HepG2 (cell line): Measurements from ENCODE around the gene C20orf204. TPM values are rescaled to one million over a fixed set of nuclear protein-coding genes. Genes with fewer than 3 reads are reported as not detected.
A peak's percentile ranks its signal among the peaks of the same experiment; 100 is the strongest.

ENCODE experiments used
- ATF1 ChIP-seq: IDR thresholded peaks from 2 replicates; pipeline ENCODE4 v1.6.1; 2016; ENCODE audit warnings: mild to moderate bottlenecking, control low read depth
- ATRX ChIP-seq: sonication (generic); formaldehyde crosslinking; IDR thresholded peaks from 2 replicates; pipeline ENCODE4 v1.4.0; 2020; ENCODE audit warnings: missing genetic modification reagents, borderline replicate concordance
- CBFB ChIP-seq: sonication (generic); formaldehyde crosslinking; IDR thresholded peaks from 2 replicates; pipeline ENCODE4 v1.4.0; 2020; ENCODE audit warnings: missing genetic modification reagents
- CBX1 ChIP-seq: IDR thresholded peaks from one replicate; pipeline ENCODE4 v1.6.1; 2016; ENCODE audit warnings: antibody characterized with exemption, low read depth
- ISL2 ChIP-seq: sonication (generic); formaldehyde crosslinking; IDR thresholded peaks from 2 replicates; pipeline ENCODE4 v1.5.0; 2020; ENCODE audit warnings: missing genetic modification reagents
- KAT8 ChIP-seq: IDR thresholded peaks from 2 replicates; pipeline ENCODE4 v1.6.1; 2016; ENCODE audit warnings: missing genetic modification reagents, missing compliant biosample characterization
- NR2C2 ChIP-seq: sonication (generic); formaldehyde crosslinking; IDR thresholded peaks from 2 replicates; pipeline ENCODE4 v1.4.0; 2020; ENCODE audit warnings: missing genetic modification reagents, mild to moderate bottlenecking, moderate library complexity, borderline replicate concordance
- PCBP2 ChIP-seq: fragments of 200-400 bp; formaldehyde crosslinking; optimal IDR thresholded peaks from 2 replicates; pipeline ENCODE3; 2018; ENCODE audit warnings: low read length, low read depth; ENCODE audit not compliant: poor library complexity, severe bottlenecking
- PHB2 ChIP-seq: fragments of 450-650 bp; IDR thresholded peaks from 2 replicates; pipeline ENCODE4 v1.6.1; 2018; ENCODE audit not compliant: partially characterized antibody
- POGZ ChIP-seq: sonication (generic); formaldehyde crosslinking; IDR thresholded peaks from 2 replicates; pipeline ENCODE4 v1.4.0; 2020; ENCODE audit warnings: mild to moderate bottlenecking, missing genetic modification reagents
- SP4 ChIP-seq: sonication (generic); formaldehyde crosslinking; IDR thresholded peaks from 2 replicates; pipeline ENCODE4 v1.8.1; 2023; ENCODE audit warnings: mild to moderate bottlenecking, missing genetic modification reagents
- TAF15 ChIP-seq: fragments of 200-400 bp; formaldehyde crosslinking; IDR thresholded peaks from one replicate; pipeline ENCODE4 v1.6.1; 2018; ENCODE audit warnings: mild to moderate bottlenecking, low read depth, low read length; ENCODE audit not compliant: poor library complexity, severe bottlenecking
- TCF12 ChIP-seq, 2 experiments: fragments of 450-650 bp in 1 of 2; sonication (generic) in 1 of 2; formaldehyde crosslinking in 1 of 2; IDR thresholded peaks; 2 replicates each; pipeline versions ENCODE4 v1.6.1 to v1.8.0; 2017 to 2022; ENCODE audit warnings: antibody characterized with exemption in 1 of 2, mild to moderate bottlenecking in 1 of 2, missing genetic modification reagents in 1 of 2, moderate library complexity in 1 of 2
- XBP1 ChIP-seq: sonication (generic); formaldehyde crosslinking; IDR thresholded peaks from 2 replicates; pipeline ENCODE4 v1.5.0; 2020; ENCODE audit warnings: missing genetic modification reagents
- ZFP62 ChIP-seq: sonication (generic); formaldehyde crosslinking; IDR thresholded peaks from 2 replicates; pipeline ENCODE4 v1.4.0; 2020; ENCODE audit warnings: missing genetic modification reagents
- ZKSCAN1 ChIP-seq: fragments of 150-350 bp; IDR thresholded peaks from 2 replicates; pipeline ENCODE4 v1.6.1; 2014; ENCODE audit warnings: low read length
- ZNF468 ChIP-seq: sonication (generic); formaldehyde crosslinking; IDR thresholded peaks from 2 replicates; pipeline ENCODE4 v1.8.0; 2022; ENCODE audit warnings: mild to moderate bottlenecking, moderate library complexity, missing genetic modification reagents
- ZNF598 ChIP-seq: sonication (generic); formaldehyde crosslinking; IDR thresholded peaks from 2 replicates; pipeline ENCODE4 v1.5.1; 2020; ENCODE audit warnings: mild to moderate bottlenecking, missing genetic modification reagents, borderline replicate concordance
- ZNF792 ChIP-seq: IDR thresholded peaks from 2 replicates; pipeline ENCODE4 v1.6.1; 2016
- ZSCAN9 ChIP-seq: IDR thresholded peaks from 2 replicates; pipeline ENCODE4 v1.6.1; 2016; ENCODE audit warnings: borderline replicate concordance
- polyA plus RNA-seq, 8 experiments: library from polyadenylated mRNA; depleted of rRNA in 3 of 8; stranded (reverse) in 7 of 8; unstranded in 1 of 8; fragments of >200 nt; fragmentation: Illumina TruSeq in 4 of 8; extraction: Trizol in 4 of 8; gene quantifications; 2 replicates each; pipeline versions ENCODE4 v1.2.1 to v1.2.3, GENCODE V29; 2011 to 2016; ENCODE audit warnings: low read depth in 4 of 8, missing spikeins in 1 of 8, mixed read lengths in 1 of 8; ENCODE audit not compliant: insufficient read depth in 1 of 8
- total RNA-seq, 5 experiments: library from RNA; depleted of rRNA; stranded (reverse); fragments of >200 nt; fragmentation: Illumina TruSeq; extraction: Trizol; gene quantifications; 2 replicates each; pipeline ENCODE4 v1.2.3, GENCODE V29; 2016; ENCODE audit warnings: low read depth in 1 of 5
- TF ChIP-seq, protein P1 (sequence below): sonication (generic); formaldehyde crosslinking; IDR thresholded peaks from 2 replicates; pipeline ENCODE4 v1.8.0; 2022; ENCODE audit warnings: missing genetic modification reagents, mild to moderate bottlenecking, inconsistent platforms, borderline replicate concordance
- TF ChIP-seq, protein P2 (sequence below): sonication (generic); formaldehyde crosslinking; IDR thresholded peaks from 2 replicates; pipeline ENCODE4 v1.4.0; 2020; ENCODE audit warnings: mild to moderate bottlenecking, missing genetic modification reagents
- TF ChIP-seq, protein P3 (sequence below): sonication (generic); formaldehyde crosslinking; IDR thresholded peaks from 2 replicates; pipeline ENCODE4 v1.5.1; 2020; ENCODE audit warnings: missing genetic modification reagents, mild to moderate bottlenecking, borderline replicate concordance
- TF ChIP-seq, protein P4 (sequence below): sonication (generic); formaldehyde crosslinking; IDR thresholded peaks from 2 replicates; pipeline ENCODE4 v1.5.1; 2020; ENCODE audit warnings: missing genetic modification reagents, mild to moderate bottlenecking, borderline replicate concordance

Gene C20orf204
- total and polyA plus RNA-seq, 2 of the 13 experiments (the other 11 are each of a cell fraction or from before 2014, with no cell fraction given), result 22.1 to 80.0 TPM

DNA sequence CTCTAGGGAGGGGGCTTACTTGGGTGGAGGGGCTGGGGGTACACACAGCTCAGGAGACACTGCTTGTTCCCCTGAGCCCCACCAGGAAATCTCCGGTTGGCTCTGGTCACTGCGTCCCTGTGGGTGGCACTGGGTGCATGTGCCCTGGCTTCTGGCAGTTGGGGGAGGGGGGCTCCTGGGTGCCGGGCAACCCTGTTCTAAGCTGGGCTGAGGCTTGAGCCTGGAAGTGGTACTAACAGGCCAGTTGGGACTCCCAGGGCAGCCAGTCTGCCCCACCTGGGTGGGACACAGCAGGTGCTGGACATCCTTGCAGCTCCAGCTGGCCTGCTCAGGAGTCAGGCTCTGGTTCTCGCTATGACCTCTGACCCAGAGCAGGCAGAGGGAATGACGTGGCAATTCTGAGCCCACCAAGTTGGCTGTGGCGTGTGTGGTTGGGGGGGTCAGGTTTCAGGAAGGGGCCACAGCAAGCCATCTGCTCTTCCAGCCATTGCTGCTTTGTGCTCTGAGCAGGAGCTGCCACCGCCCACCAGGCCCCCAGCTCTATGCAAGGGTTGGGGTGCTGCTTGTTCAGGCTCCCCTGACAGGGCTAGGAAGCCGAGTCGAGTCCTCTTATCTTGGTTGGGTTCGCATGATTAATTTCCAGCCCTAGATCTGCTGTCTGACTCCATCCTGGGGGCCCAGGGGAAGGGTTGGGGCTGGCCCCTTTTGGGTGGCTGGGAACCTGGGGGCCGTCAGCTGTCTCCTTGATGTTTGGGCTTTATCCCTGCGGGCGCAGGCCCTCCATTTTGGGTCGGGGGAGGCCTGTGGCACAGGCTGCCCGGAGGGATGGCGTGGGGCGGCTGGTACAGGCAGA lies 590 bp downstream of the C20orf204 start (continued):
- peak; percentile 19 for TF ChIP-seq PCBP2
- no peak for TF ChIP-seq ZKSCAN1
- TF ChIP-seq ZNF468 (CRISPR knock-in tag), result no peak; the same call in 1 of the 2 replicates
- TF ChIP-seq, protein P1, sequence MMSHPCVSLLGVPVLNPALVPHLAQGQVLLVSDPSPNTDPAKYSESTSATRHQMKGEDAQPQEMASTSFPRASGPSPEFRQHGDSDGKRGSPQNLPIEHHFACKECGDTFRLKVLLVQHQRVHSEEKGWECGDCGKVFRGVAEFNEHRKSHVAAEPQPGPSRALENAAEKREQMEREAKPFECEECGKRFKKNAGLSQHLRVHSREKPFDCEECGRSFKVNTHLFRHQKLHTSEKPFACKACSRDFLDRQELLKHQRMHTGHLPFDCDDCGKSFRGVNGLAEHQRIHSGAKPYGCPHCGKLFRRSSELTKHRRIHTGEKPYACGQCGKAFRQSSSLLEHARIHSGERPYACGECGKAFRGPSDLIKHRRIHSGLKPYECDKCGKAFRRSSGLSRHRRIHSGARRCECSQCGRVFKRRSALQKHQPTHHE (CRISPR knock-in tag), result peak; percentile 28; the same call in 1 of the 2 replicates
- TF ChIP-seq TCF12 (IDR thresholded peaks at IDR 0.05), result no peak
- TF ChIP-seq TCF12 (CRISPR knock-in tag; IDR thresholded peaks at IDR 0.05), result peak; percentile 75; the same call in 1 of the 2 replicates
- TF ChIP-seq, protein P2, sequence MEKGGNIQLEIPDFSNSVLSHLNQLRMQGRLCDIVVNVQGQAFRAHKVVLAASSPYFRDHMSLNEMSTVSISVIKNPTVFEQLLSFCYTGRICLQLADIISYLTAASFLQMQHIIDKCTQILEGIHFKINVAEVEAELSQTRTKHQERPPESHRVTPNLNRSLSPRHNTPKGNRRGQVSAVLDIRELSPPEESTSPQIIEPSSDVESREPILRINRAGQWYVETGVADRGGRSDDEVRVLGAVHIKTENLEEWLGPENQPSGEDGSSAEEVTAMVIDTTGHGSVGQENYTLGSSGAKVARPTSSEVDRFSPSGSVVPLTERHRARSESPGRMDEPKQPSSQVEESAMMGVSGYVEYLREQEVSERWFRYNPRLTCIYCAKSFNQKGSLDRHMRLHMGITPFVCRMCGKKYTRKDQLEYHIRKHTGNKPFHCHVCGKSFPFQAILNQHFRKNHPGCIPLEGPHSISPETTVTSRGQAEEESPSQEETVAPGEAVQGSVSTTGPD (CRISPR knock-in tag), result 0 out of 2 replicates have a peak, but pooled peaks have one; percentile 68
- peak; percentile 7; the same call in 1 of the 2 replicates for TF ChIP-seq ZNF792 (CRISPR knock-in tag)
- TF ChIP-seq ZNF598 (CRISPR knock-in tag), result 0 out of 2 replicates have a peak, but pooled peaks have one; percentile 43
- TF ChIP-seq XBP1, result peak; percentile 48; the same call in 1 of the 2 replicates
- TF ChIP-seq, protein P3, sequence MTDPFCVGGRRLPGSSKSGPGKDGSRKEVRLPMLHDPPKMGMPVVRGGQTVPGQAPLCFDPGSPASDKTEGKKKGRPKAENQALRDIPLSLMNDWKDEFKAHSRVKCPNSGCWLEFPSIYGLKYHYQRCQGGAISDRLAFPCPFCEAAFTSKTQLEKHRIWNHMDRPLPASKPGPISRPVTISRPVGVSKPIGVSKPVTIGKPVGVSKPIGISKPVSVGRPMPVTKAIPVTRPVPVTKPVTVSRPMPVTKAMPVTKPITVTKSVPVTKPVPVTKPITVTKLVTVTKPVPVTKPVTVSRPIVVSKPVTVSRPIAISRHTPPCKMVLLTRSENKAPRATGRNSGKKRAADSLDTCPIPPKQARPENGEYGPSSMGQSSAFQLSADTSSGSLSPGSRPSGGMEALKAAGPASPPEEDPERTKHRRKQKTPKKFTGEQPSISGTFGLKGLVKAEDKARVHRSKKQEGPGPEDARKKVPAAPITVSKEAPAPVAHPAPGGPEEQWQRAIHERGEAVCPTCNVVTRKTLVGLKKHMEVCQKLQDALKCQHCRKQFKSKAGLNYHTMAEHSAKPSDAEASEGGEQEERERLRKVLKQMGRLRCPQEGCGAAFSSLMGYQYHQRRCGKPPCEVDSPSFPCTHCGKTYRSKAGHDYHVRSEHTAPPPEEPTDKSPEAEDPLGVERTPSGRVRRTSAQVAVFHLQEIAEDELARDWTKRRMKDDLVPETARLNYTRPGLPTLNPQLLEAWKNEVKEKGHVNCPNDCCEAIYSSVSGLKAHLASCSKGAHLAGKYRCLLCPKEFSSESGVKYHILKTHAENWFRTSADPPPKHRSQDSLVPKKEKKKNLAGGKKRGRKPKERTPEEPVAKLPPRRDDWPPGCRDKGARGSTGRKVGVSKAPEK (CRISPR knock-in tag), result no peak
- TF ChIP-seq POGZ (CRISPR knock-in tag), result peak; percentile 71
- TF ChIP-seq SP4, result peak; percentile 66
- TF ChIP-seq ATF1 (CRISPR knock-in tag), result no peak
- no peak for TF ChIP-seq PHB2
- peak; percentile 40 for TF ChIP-seq TAF15
- TF ChIP-seq NR2C2 (CRISPR knock-in tag), result peak; percentile 97
- TF ChIP-seq ZFP62 (CRISPR knock-in tag), result no peak
- TF ChIP-seq, protein P4, sequence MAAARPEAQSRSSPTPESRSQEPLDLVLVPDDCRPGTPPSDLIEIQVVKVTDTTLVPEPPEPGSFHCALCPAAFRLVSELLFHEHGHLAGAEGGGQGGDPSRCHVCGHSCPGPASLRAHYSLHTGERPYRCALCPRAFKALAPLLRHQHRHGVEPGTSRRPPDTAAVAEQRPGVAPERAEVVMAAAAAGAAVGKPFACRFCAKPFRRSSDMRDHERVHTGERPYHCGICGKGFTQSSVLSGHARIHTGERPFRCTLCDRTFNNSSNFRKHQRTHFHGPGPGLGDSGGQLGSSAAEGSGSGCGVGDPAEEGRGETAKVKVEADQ (CRISPR knock-in tag), result peak; percentile 68
- TF ChIP-seq ISL2 (CRISPR knock-in tag), result 0 out of 2 replicates have a peak, but pooled peaks have one; percentile 8
- no peak for TF ChIP-seq KAT8 (CRISPR knock-in tag)
- TF ChIP-seq ATRX (CRISPR knock-in tag), result 0 out of 2 replicates have a peak, but pooled peaks have one; percentile 28
- TF ChIP-seq ZSCAN9 (CRISPR knock-in tag), result no peak
- no peak; the same call in 1 of the 2 replicates for TF ChIP-seq CBFB (CRISPR knock-in tag)
- no peak for TF ChIP-seq CBX1
